Astrocyte (in vitro differentiated cells and primary cell): Measurements from ENCODE around the gene TET2. TPM values are rescaled to one million over a fixed set of nuclear protein-coding genes. Genes with fewer than 3 reads are reported as not detected.

ENCODE experiments used
- DNase-seq: peaks from one replicate; pipeline ENCODE4 v3.0.0-alpha.2; 2010; ENCODE audit warnings: low read depth
- FAIRE-seq: peaks from 2 replicates; lab custom pipeline; 2011; peaks lifted over from hg19 to GRCh38; lab: Jason Lieb, UNC
- H2AFZ ChIP-seq: 2 replicates; pipeline ENCODE4 v1.6.0; 2012; ENCODE audit warnings: low read depth, low read length, inconsistent platforms
- H3K27ac ChIP-seq: 2 replicates; pipeline ENCODE4 v1.5.1; 2011; ENCODE audit warnings: low read depth, low read length, inconsistent platforms
- H3K27me3 ChIP-seq: 2 replicates; pipeline ENCODE4 v1.6.0; 2011; ENCODE audit warnings: low read length, inconsistent platforms; ENCODE audit not compliant: insufficient read depth
- H3K36me3 ChIP-seq: 2 replicates; pipeline ENCODE4 v1.5.1; 2011; ENCODE audit warnings: low read length, inconsistent platforms; ENCODE audit not compliant: insufficient read depth
- H3K4me1 ChIP-seq: 2 replicates; pipeline ENCODE4 v1.5.1; 2011; ENCODE audit warnings: low read length, inconsistent platforms; ENCODE audit not compliant: insufficient read depth
- H3K4me2 ChIP-seq: 2 replicates; pipeline ENCODE4 v1.6.0; 2012; ENCODE audit warnings: low read length, inconsistent platforms
- H3K4me3 ChIP-seq: 2 replicates; pipeline ENCODE4 v1.5.1; 2011; ENCODE audit warnings: low read depth, mild to moderate bottlenecking, low read length, inconsistent platforms; ENCODE audit not compliant: insufficient read depth
- H3K79me2 ChIP-seq: 2 replicates; pipeline ENCODE4 v1.6.0; 2012; ENCODE audit warnings: mild to moderate bottlenecking, low read length, inconsistent platforms; ENCODE audit not compliant: insufficient read depth
- H3K9ac ChIP-seq: 2 replicates; pipeline ENCODE4 v1.6.0; 2012; ENCODE audit warnings: mild to moderate bottlenecking, low read length, inconsistent platforms
- H3K9me3 ChIP-seq: 2 replicates; pipeline ENCODE4 v1.5.1; 2012; ENCODE audit warnings: low read depth, mild to moderate bottlenecking, low read length, inconsistent platforms; ENCODE audit not compliant: insufficient read depth
- H4K20me1 ChIP-seq: 2 replicates; pipeline ENCODE4 v1.6.0; 2012; ENCODE audit warnings: low read length, inconsistent platforms; ENCODE audit not compliant: insufficient read depth
- H3K27ac Mint-ChIP-seq: one replicate; pipeline ENCODE4 v1.8.0; 2021; ENCODE audit warnings: mild to moderate bottlenecking, mixed read lengths; ENCODE audit not compliant: unreplicated experiment
- H3K27me3 Mint-ChIP-seq: one replicate; pipeline ENCODE4 v1.8.0; 2021; ENCODE audit warnings: low read depth, mixed read lengths; ENCODE audit not compliant: unreplicated experiment
- H3K36me3 Mint-ChIP-seq: one replicate; pipeline ENCODE4 v1.8.0; 2021; ENCODE audit warnings: low read depth, mixed read lengths; ENCODE audit not compliant: unreplicated experiment
- H3K4me1 Mint-ChIP-seq: one replicate; pipeline ENCODE4 v1.8.0; 2021; ENCODE audit warnings: low read depth, mixed read lengths; ENCODE audit not compliant: unreplicated experiment
- H3K4me3 Mint-ChIP-seq: one replicate; pipeline ENCODE4 v1.8.0; 2021; ENCODE audit warnings: mild to moderate bottlenecking, moderate library complexity, mixed read lengths; ENCODE audit not compliant: unreplicated experiment
- H3K9me3 Mint-ChIP-seq: one replicate; pipeline ENCODE4 v1.8.0; 2021; ENCODE audit warnings: mild to moderate bottlenecking, mixed read lengths; ENCODE audit not compliant: unreplicated experiment
- CTCF ChIP-seq: IDR thresholded peaks from 2 replicates; pipeline ENCODE4 v1.5.1; 2011; ENCODE audit warnings: low read depth, mild to moderate bottlenecking, inconsistent platforms, low read length, moderate library complexity; ENCODE audit not compliant: insufficient read depth
- EZH2 ChIP-seq: IDR thresholded peaks from 2 replicates; pipeline ENCODE4 v1.6.1; 2012; ENCODE audit warnings: mild to moderate bottlenecking, low read length, inconsistent platforms; ENCODE audit not compliant: insufficient read depth
- total RNA-seq: library from RNA; stranded (reverse); gene quantifications from 2 replicates; pipeline ENCODE4 v1.2.1, GENCODE V29; 2021

The TET2 gene
- total RNA-seq, 1 donor from 2014 or later, result 15.7 TPM

- H3K27me3 Mint-ChIP-seq, result no peaks in the 10 kb centered on the region
These were observed 157.4 kb downstream of the TET2 start for GRCh38 chr4:105304085-105304484.

GRCh38 chr4:105305019-105305836 lies 158.6 kb downstream of the TET2 start:
- H4K20me1 ChIP-seq, result no peaks in the 10 kb centered on the region
- H3K4me3 Mint-ChIP-seq, result no peak overlapping the region
- peaks cover 3% of the 10 kb centered on the region for H3K4me1 Mint-ChIP-seq
- no peaks in the 10 kb centered on the region for H3K36me3 ChIP-seq
- H3K36me3 Mint-ChIP-seq, result no peaks in the 10 kb centered on the region
- FAIRE-seq, result no peak
- no peak overlapping the region for H2AFZ ChIP-seq
- no peaks in the 10 kb centered on the region for H3K9me3 ChIP-seq
- no peak overlapping the region for H3K9ac ChIP-seq
- no peak overlapping the region for H3K4me2 ChIP-seq
- no peak overlapping the region for H3K4me3 ChIP-seq
- peaks cover 6% of the 10 kb centered on the region for H3K9me3 Mint-ChIP-seq
- H3K4me1 ChIP-seq, result no peaks in the 10 kb centered on the region
- no peaks in the 10 kb centered on the region for H3K27me3 ChIP-seq
- no peaks in the 10 kb centered on the region for H3K79me2 ChIP-seq
- no peak overlapping the region for H3K27ac ChIP-seq
- no peak for DNase-seq
- H3K27ac Mint-ChIP-seq, result no peak overlapping the region
- H3K27me3 Mint-ChIP-seq, result no peaks in the 10 kb centered on the region
- TF ChIP-seq CTCF (no peak), EZH2 (no peak)

More at GRCh38 chr4:105304085-105304484, 157.4 kb downstream of the TET2 start:
- FAIRE-seq (no peak), DNase-seq (no peak)
- Histone ChIP-seq H3K4me2 (no peak overlapping the region), H3K4me1 (no peaks in the 10 kb centered on the region), H3K27me3 (no peaks in the 10 kb centered on the region), H3K79me2 (no peaks in the 10 kb centered on the region), H2AFZ (no peak overlapping the region), H3K9me3 (no peaks in the 10 kb centered on the region), H3K4me3 (no peak overlapping the region), H4K20me1 (no peaks in the 10 kb centered on the region), H3K27ac (no peak overlapping the region), H3K36me3 (no peaks in the 10 kb centered on the region), H3K9ac (no peak overlapping the region)
- Mint-ChIP-seq H3K27ac (no peak overlapping the region), H3K4me1 (peaks cover 3% of the 10 kb centered on the region), H3K36me3 (no peaks in the 10 kb centered on the region), H3K9me3 (peaks cover 8% of the 10 kb centered on the region), H3K4me3 (no peak overlapping the region)
- TF ChIP-seq EZH2, result no peak
- no peak for TF ChIP-seq CTCF
